EL (cell line): ENCODE measurements around the gene NR1I3.
"Not testable (repeated sequence)": the region's sequence is repeated elsewhere in the genome, so short reads cannot be mapped to it uniquely, and the experiment has no call there.

Experiments
- DNase-seq: peaks from one replicate; pipeline ENCODE4 v3.0.0-alpha.2; 2016

Gene NR1I3, protein sequence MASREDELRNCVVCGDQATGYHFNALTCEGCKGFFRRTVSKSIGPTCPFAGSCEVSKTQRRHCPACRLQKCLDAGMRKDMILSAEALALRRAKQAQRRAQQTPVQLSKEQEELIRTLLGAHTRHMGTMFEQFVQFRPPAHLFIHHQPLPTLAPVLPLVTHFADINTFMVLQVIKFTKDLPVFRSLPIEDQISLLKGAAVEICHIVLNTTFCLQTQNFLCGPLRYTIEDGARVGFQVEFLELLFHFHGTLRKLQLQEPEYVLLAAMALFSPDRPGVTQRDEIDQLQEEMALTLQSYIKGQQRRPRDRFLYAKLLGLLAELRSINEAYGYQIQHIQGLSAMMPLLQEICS

DNA sequence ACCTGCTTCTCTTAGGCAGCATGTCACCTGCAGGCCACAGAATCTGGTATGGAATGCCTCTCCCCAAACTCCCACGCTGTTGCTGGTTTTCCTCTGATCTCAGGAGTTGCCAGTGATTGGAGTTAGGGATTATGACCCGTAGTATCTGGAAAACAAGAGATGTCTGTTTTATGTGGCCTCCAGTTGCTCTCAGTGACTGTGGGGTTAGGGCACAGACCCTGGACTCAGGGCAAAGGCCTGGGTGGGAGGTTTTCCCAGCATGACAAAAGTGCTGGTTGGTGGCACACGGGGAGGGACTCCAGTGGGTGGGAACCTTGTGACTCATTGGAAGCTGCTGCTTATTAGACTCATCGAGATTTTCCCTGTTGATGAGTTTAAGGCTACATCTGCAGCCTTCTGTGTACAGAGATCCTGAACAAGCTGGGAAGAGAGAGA, at the start of gene NR1I3:
TSS of gene NR1I3 (minus strand) at position 165 of the 435 bp plus-strand sequence. CDS start 1,638 bp downstream, outside the sequence.
- no peak for DNase-seq

DNA sequence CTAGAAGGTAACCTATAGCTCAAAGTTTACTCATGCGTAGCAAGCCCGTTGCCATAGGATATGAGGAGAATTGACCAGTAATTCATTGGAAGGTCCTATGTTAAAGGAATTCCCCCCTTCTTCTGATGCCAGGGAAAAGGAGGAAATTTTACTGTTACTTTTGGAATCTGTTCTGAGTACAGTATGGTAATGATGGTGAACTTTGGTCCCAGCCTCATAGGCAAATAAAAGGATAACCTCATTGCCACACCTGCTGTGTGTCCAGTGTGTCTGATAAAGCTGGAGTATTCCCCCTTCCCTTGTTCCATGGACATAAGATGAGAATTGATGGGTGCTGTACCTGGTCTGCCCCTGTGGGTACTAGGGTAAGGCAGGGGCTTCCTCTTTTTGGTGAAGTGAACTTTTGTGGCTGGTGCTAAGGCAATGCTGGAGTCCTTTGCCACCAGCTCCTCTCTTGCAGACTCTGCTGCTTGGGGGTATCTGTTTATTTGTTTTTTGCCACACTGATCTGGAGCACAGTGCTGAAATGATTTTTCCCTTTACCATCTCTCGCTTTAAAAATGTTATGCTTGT, 49.6 kb upstream of the NR1I3 start:
- no peak for DNase-seq

DNA sequence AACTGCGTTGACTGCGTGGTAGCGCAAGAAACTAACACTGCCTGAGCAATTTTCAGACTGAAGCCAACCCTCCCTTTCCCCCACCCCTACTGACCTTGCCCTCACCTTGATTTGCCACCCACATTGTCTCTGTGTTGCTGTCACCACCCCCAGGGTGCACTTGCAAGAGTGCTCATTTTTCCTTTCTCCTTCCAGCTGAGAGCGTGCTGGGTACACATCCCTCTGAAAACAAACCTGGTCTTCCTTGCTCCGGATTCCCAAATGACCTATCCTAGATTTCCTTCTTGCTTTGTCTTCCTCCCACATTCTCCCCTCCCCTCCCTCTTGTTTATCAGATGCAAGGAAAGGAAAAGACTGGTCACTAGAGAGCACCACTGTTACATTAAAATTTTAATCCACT, 47.5 kb upstream of the NR1I3 start:
- no peak for DNase-seq

DNA sequence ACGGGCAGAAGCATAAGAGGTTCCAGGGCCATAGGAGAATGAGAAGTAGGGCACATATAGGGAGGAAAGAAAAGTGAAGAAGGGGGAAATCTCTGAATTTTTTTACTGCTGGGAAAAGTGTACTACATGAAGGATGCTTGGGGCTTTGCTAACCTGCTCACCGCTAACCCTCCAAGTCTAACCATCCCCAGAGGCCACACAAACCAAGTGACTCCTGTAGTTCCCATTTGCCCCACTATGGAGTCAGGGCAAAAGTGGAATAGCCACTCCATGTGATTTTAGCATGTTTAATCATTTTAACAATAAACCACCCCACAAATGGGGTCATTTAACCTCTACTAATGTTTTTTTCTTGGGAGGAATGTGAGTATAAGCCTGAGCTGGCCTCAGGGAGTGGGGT, 47.1 kb upstream of the NR1I3 start:
- no peak for DNase-seq

DNA sequence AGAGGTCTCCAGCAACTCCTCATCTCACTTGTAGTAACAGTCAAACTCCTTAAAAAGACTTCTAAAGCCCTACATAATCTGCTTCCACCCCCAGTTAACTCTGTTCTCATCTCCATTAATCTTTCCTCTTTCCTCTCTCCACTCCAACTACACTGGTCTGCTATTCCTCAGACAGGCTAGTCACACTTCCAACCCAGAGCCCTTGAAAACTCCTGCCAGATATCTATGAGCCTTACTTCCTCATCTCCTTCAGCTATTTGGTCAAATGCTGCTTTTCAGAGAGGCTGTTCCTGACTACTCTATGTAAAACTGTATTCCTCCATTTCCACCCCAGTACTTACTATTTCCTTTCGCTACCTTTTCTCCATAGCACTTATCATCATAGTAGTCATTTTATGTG, 45.0 kb upstream of the NR1I3 start:
- no peak for DNase-seq

DNA sequence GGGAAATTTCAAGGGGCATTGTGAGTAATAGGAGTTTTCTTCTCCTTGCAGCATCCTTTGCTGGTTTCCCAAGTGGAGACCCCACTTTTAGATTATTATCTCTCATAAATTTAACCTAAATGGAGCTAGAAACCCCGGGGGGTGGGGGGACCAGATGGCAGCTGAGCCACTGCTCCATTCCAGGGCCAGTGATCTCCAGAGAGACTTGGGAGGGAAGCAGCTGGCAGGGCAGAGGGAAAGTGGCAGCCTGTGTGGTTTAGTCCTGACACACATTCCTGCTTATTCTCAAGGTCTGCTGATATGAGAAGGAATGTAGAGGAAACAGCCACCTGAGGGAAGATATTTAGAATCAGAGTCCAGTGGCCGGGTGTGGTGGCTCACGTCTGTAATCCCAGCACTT, 36.9 kb upstream of the NR1I3 start:
- DNase-seq = no peak

DNA sequence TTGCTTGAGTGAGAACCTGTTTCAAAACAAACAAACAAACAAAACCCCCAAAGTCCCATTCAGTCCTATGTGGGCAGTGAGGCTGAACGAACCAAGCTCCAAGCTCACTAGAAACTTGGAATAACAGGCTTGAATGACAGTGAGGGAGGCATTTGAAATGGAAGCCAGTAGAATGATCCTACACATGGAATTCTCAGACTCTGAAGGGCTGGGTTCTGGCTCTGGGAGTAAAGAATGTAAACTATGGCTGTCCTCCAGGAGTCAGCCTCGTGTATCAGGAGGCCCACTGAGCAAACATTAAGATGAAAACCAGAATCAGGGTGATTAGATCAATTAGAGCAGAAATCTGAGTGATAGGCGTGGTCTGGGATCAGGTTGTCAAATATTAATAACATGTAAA, 35.4 kb upstream of the NR1I3 start:
- no peak for DNase-seq

DNA sequence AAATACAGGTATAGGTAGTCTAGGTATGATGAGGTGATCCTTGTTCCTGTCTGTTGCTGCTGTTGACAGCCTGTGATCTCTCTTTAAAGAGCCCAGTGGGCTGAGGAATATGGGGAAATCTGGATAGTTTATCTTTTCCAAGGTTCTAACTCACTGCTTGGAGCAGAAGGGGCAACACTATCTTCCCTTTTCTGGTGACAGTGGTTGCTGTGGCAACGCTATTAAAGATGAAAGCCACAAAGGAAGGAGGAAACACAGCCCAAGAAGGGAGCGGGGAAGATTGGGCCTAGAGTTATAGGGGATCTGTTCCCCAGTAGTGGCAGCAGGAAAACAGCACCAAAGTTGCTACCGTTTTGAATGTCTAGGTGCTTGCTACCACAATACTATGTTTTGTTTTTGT, 29.3 kb upstream of the NR1I3 start:
- DNase-seq = no peak

DNA sequence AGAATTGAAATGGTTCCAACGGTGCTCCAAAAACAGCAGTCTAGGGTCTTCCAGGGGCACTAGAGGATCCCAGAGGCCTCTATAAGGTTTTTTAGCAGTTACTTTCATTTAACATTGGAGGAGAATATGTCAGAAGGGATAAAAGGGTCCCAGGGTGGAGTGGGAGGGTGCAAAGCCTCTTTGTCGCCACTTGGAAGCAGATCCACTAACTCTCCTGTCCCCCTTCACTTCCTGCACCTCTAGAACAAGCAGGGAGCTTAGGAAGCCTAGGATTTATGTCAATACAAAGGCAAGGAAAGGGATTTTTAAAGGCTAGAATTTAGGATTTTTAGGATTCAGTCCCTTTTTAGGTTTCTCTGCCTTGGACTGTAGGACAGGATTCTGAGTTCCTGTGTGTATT, 28.8 kb upstream of the NR1I3 start:
- DNase-seq = no peak

DNA sequence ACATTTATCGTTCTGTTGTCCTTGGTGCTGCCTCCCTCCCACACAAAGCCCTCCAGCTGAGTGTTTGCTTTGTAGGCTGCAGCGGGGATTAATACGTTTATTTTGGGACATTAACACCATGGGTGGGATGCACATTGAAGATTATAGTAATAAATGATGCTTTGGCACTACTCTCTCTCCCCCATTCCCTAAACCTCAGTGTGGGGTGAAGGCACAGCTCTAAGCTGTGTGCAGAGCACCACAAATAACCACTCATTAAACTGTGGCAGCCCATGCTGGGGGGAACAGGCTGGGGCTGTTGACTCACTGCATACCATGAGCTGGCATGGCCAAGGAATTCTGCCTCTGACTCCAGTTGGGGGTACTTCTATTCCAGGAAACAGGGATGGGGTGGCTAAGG, 28.2 kb upstream of the NR1I3 start:
- DNase-seq = peak; percentile 50

DNA sequence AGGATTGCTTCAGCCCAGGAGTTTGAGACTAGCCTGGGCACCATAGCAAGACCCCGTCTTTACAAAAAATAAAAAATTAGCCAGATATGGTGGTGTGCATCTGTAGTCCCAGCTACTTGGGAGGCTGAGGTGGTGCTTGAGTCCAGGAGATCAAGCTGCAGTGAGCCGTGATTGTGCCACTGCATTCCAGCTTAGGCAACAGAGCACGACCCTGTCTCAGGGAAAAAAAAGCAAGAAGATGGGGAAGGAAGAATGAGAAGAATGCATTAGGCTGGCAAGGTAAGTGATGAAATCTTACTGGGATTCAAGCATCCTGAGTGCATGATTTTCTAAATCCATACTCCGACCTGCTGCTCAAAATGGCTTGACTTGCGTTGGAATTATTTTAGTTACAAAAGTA, 27.3 kb upstream of the NR1I3 start:
- no peak for DNase-seq

DNA sequence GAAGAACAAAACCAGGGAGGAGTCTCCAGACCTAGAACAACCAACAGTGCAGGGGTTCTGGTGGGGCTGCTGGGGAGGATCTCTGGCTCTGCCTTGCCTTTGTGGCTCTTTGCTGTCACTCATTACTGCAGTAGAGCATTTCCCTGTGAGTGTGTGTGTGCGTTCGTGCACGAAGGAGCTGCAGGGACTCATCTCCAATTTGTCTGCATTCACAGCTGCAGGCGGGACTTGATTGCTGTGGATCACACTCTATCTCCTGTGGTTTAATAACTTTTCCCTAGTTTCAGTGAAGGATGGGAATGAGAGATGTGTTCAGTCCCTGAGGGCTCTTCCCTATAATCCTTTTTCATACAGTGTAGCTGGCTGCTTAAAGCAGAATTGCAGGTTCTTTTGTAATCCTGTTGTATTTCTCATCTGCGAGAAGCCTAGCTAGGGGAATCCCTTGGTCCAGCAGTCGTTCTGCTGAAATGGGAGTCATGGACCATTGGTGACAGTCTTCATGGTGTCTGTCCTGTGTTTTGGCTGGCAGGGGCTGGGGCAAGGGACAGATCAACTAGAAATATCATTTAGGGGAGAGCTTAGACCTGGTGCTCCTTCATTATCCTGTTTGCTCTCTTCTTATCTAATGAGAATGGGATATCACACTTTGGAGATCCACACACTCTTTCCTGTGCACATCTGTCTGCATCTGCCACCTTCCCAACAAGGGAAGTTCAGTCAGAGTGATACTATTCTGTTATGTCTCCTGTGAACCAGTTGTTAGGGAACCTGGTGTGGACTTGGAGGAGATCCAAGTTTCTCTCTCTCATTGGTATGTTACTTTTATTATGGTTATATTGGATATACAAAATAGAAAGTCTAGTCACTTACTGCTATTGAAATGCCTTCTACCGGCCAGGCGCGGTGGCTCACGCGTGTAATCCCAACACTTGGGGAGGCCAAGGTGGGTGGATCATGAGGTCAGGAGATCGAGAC, 23.5 kb upstream of the NR1I3 start:
- DNase-seq = no peak

DNA sequence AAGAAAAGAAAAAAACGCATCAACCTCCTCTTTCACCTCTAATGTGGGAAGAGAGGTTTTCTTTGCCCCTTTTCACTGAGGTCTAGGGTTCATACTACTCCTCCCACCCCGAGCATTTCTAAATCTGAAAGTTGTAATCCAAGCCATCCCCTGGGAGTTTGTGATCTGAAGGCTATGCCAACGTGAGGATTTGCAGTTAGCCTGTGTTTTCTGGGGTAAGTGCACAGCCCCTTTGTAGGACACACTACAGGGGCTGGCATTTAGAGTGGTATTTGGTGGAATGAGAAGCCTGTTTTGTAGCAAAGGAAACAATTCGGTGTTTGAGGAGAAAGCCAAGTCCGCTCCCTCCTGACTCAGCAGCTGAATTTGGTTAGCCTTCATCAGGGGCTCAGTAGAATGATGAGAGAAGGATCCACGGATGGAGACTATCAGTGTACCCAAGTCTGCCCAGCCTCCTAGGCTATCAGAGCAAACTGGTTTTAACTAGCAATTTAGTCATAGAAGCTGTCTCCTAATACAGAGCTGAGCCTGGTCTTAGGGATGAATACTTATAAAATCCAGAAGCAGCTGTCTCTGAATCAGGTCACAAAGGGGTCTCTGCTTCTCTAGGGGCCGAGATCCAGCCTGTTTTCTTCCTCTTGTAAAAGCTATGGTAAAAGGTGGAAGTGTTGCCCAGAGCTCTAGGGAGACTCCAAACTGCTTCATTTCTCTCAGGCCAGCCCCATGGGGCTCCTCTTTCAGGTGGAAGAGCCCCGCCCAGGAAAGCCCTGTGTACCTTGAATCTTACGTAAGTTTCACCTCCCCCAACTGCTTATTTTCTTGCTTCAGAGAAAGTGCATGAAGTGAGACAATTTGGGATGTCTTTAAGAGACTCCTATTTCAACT, 22.6 kb upstream of the NR1I3 start:
- no peak for DNase-seq

DNA sequence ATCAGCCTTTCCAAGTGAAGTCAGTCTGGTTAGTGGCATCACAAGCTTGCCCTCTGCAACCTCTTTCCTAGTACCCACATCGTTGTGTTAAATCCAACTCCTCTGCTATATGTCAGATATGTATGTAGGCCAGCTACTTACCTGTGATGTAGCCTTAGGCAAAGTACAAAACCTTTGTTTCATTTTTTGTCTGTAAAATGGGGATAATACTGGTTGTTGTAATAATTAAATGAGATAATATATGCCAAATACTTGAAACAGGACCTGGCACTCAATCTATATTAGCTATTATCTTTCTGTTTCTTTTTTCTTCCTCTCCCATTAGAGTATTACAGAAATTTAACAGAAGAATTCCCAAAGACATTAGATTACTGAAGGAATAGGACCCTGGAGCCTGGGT, 21.8 kb upstream of the NR1I3 start:
- no peak for DNase-seq

DNA sequence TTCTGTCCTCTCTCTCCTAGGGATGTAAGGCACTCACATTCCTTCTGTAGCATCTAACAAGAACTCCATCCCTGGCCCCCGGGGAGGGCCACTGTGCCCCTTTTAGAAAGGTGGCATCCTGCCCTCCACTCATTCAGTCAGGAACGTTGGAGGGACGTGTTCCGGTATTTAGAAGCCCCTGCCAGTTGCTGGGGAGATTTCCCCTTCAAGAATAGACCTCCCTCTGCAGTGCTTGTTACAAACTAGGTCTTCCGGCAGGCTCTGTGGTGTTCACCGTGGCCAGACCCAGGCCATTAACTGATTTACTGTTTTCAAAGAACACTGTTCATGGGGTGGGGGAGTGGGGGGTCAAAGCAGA, 21.3 kb upstream of the NR1I3 start:
- DNase-seq = no peak

DNA sequence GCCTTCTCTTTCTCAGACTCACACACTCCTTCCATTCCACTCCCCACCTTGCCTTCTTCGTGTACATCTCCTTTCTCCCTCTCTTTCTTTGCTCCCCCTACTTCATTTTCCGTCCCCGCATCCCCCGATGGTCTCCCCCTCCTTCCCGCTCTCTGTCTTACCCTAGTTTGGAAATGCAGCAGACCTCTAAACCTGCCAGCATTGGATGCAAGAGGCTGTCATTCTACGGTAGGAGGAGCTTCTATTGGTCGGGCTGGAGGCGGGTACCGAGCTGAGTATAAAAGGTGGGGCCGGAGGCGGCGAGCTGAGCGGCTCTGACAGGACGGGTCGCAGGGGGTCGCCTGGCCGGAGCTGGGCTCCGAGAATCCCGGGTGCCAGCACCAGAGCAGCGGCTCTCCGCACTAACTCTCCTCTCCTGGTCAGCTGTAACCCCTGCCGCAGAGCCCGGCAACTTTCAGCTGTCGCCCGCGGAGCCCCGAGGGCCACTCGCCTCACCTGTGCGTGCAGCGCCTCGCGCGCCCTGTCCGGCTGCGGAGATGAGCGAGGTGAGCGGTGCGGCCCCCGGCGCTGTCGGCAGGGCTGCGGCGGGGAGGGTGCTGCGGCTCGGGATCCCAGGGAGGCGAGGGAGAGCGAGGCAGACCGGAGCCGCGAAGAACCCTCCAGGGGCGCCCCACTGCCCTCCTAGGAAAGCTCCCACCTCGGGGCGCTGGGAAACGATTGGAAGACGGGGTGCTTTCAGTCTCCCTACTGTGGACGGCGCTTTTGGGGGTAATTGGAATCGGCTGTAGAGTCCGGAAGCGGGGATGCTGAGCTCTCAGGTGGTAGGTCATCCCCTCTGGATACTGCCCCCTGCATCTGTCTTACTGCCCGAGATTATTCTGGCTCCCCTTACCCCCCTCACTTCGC, 20.7 kb upstream of the NR1I3 start, which contains the start of gene PCP4L1:
TSS of gene PCP4L1 (plus strand) at position 307 of the 906 bp plus-strand sequence. CDS start at position 537, 230 bp downstream.
- peak; percentile 68 for DNase-seq

DNA sequence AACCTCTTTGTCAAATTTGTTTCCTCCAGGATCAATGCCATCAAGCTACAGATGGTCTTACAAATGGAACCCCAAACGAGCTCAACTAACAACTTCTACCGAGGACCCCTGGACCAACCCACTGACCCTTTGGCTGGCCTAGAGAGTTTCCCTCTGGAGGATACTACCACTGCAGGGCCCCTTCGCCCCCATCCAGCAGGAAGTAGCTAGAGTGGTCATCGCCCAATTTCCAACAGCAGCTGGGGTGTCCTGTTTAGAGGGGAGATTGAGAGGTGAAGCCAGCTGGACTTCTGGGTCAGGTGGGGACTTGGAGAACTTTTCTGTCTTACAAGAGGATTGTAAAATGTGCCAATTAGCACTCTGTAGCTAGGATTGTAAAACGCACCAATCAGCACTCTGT, 19.1 kb upstream of the NR1I3 start:
- DNase-seq = not testable (repeated sequence)

DNA sequence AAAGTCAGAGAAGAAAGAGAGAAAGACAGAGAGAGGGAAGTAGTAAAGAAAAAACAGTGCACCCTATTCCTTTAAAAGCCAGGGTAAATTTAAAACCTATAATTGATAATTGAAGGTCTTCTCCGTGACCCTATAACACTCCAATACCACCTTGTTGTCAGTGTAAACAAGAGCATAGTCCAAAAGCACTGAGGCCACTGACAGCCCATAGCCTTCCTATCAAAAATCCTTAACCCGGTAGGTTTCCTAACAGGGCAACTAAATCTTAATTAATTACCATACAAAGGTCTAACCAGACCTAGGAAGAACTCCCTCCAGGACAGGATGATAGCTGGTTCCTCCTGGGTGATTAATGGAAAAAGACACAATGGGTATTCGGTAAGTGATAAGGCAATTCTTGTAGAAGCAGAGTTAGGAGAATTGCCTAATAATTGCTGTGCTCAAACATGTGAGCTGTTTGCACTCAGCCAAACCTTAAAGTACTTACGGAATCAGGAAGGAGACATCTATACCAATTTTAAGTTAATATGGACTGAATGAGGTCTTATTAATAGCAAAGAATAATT, 18.0 kb upstream of the NR1I3 start:
- not testable (repeated sequence) for DNase-seq

DNA sequence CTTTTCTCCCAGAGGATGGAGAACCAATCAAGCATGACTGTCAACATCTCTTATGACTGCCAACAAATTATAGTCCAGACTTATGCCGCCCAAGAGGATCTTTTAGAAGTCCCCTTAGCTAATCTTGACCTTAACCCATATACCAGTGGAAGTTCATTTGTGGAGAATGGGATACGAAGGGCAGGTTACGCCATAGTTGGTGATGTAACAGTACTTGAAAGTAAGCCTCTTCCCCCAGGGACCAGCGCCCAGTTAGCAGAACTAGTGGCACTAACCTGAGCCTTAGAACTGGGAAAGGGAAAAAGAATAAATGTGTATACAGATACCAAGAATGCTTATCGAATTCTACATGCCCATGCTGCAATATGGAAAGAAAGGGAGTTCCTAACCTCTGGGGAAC, 17.3 kb upstream of the NR1I3 start:
- not testable (repeated sequence) for DNase-seq

DNA sequence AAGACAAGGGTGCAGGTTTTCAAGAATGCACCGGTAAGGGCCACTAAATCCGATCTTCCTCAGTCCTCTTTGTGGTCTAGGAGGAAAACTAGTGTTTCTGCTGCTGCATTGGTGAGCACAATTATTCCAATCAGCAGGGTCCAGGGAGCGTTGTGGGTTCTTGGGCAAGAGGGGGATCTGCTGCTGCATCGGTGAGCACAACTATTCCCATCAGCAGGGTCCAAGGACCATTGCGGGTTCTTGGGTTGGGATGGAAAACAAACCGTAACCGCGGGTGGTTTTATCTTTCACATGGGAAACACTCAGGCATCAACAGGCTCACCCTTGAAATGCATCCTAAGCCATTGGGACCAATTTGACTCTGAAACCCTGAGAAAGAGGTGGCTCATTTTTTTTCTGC, 13.6 kb upstream of the NR1I3 start:
- DNase-seq = no peak

DNA sequence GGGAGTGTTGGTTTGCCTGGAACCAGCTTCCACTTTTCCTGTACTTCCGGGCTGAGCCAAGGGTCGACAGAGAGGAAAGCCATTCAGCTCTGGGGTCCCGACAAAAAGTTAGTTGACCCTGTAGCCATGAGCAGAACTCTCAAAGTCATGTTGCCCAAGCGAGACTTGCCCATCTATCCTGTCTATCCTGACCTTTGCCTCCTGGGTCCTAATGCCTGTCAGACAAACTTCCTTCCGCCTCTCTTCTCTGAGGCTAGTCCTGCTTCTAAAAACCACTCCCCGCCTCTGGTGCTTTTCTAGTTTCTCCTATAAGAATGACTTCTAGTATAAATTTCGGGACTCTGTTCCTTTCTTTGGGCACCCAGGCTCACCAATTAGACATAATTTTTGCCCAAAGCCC, 12.8 kb upstream of the NR1I3 start:
- DNase-seq = no peak
